Sigmoid colon (tissue), 7 donors: Measurements from ENCODE around the gene RAB8A. TPM values are rescaled to one million over a fixed set of nuclear protein-coding genes. Genes with fewer than 3 reads are reported as not detected.

ENCODE experiments used
- DNase-seq: peaks from one replicate; pipeline ENCODE4 v3.0.0-alpha.2; 2019
- H3K27ac ChIP-seq, 4 donors: fragments of 200-600 bp; sonication (generic); one replicate each; pipeline ENCODE4 v1.5.1; 2016 to 2019; ENCODE audit warnings: mild to moderate bottlenecking in 1 of 4
- H3K27me3 ChIP-seq, 3 donors: fragments of 200-600 bp; sonication (generic); one replicate each; pipeline ENCODE4 v1.5.1; 2019; ENCODE audit warnings: mild to moderate bottlenecking in 1 of 3
- H3K36me3 ChIP-seq, 4 donors: fragments of 200-600 bp; sonication (generic); one replicate each; pipeline ENCODE4 v1.5.1; 2016 to 2019
- H3K4me1 ChIP-seq, 4 donors: fragments of 200-600 bp; sonication (generic); one replicate each; pipeline ENCODE4 v1.5.1; 2017 to 2019
- H3K4me3 ChIP-seq, 4 donors: fragments of 200-600 bp; sonication (generic); one replicate each; pipeline ENCODE4 v1.5.1; 2017 to 2019; ENCODE audit warnings: mild to moderate bottlenecking in 2 of 4, moderate library complexity in 1 of 4
- H3K9me3 ChIP-seq, 4 donors: fragments of 200-600 bp in 3 of 4; sonication (generic) in 3 of 4; one replicate each; pipeline versions ENCODE4 v1.5.1 to v1.6.1; 2013 to 2019
- CTCF ChIP-seq, 4 experiments: fragments of 450-650 bp in 3 of 4; fragments of 200-600 bp in 1 of 4; IDR thresholded peaks; one replicate each; pipeline ENCODE4 v1.5.1; 2016 to 2019; ENCODE audit warnings: antibody characterized with exemption in 4 of 4, mild to moderate bottlenecking in 3 of 4, moderate library complexity in 2 of 4
- EP300 ChIP-seq, 4 donors: sonication (generic); formaldehyde crosslinking; IDR thresholded peaks; one replicate each; pipeline ENCODE4 v1.6.1; 2017; ENCODE audit warnings: antibody characterized with exemption in 4 of 4
- POLR2A ChIP-seq, 2 donors: fragments of 450-650 bp; IDR thresholded peaks; one replicate each; pipeline ENCODE4 v1.6.1; 2016; ENCODE audit warnings: antibody characterized with exemption in 2 of 2, mild to moderate bottlenecking in 2 of 2, moderate library complexity in 2 of 2
- POLR2AphosphoS5 ChIP-seq, 4 donors: sonication (generic); formaldehyde crosslinking; IDR thresholded peaks; one replicate each; pipeline ENCODE4 v1.6.1; 2017; ENCODE audit warnings: antibody characterized with exemption in 4 of 4
- WGBS, 2 donors: extraction: QIAGEN DNeasy Blood & Tissue Kit; methylation state at CpG; one replicate each; pipeline ENCODE4 v1.1.7; 2013; 5-methylcytosine and 5-hydroxymethylcytosine counted together
- intact Hi-C: fragments of 100-400 bp; cut with DNase I; formaldehyde crosslinking; loops from one replicate; pipeline ENCODE4 v1.15.1; 2023
- polyA plus RNA-seq, 3 donors: library from polyadenylated mRNA; stranded (reverse); fragments of 200-250 nt; gene quantifications; one replicate each; pipeline ENCODE4 v1.2.3, GENCODE V29; 2013
- total RNA-seq, 4 donors: library from RNA; depleted of rRNA; stranded (reverse); fragments of >200 nt; gene quantifications; one replicate each; pipeline ENCODE4 v1.1.0, GENCODE V29; 2016
- donor health status: healthy with polysubstance abuse.
- donor health status: Bipolar disorder and iron deficiency.
- donor health status: healthy.

The RAB8A gene
- total and polyA plus RNA-seq, 7 donors = 32.8 to 126 (median 43.9) TPM

DNA sequence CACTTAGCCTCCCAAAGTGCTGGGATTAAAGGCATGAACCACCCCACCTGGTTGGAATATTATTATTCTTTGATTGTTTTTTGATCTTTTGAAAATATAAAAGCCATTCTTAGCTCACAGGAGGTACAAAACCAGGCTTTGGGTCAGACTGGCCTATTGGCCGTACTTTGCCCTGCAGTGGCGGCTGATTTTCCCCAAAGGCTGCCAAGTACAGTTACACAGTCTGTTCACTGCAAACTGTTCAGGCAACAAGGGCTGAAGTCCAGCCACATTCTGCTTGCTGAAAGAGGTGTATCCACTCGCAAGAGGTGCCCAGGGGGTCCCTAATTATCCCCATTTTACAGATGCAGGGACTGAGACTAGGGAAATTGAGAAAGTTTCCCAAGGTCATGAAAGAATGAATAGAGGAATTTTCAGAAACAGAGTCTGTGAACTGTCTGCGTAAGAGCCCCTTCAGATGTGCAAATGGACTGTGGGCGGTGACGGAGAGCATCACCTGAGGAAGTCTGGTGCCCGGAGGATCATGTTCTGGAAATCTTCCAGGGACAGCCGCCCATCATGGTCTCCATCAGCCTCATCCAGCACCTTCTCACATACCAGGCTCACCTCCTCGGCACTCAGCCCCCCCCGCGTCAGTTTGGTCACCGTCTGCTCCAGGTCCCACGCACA is 52.7 kb downstream of the RAB8A start:
- no peaks in the 10 kb centered on the region for H3K36me3 ChIP-seq
- TF ChIP-seq POLR2AphosphoS5 (IDR thresholded peaks at IDR 0.05) (no peak), EP300 (IDR thresholded peaks at IDR 0.05) (no peak), POLR2A (IDR thresholded peaks at IDR 0.05) (no peak), CTCF (IDR thresholded peaks at IDR 0.05) (no peak)
- no peaks in the 10 kb centered on the region for H3K27me3 ChIP-seq
- H3K9me3 ChIP-seq = no peaks in the 10 kb centered on the region
- WGBS, 2 donors = 73 to 85% methylated on average over 13 of the region's 13 CpGs
- no peak overlapping the region for H3K4me3 ChIP-seq
- intact Hi-C loops = no loop called here
- no peak for DNase-seq
- H3K4me1 ChIP-seq = no peaks in the 10 kb centered on the region
- H3K27ac ChIP-seq = no peak overlapping the region

GRCh38 chr19:16166417-16166816 is 54.7 kb downstream of the RAB8A start:
- Histone ChIP-seq H3K4me3 (no peak overlapping the region), H3K27me3 (no peaks in the 10 kb centered on the region), H3K4me1 (no peaks in the 10 kb centered on the region), H3K27ac (no peak overlapping the region), H3K9me3 (no peaks in the 10 kb centered on the region), H3K36me3 (no peaks in the 10 kb centered on the region)
- TF ChIP-seq EP300 (IDR thresholded peaks at IDR 0.05) (no peak), POLR2AphosphoS5 (IDR thresholded peaks at IDR 0.05) (no peak), POLR2A (IDR thresholded peaks at IDR 0.05) (no peak), CTCF (IDR thresholded peaks at IDR 0.05) (no peak)
- DNase-seq = no peak
- 93 to 96% methylated on average over 1 of the region's 1 CpG for WGBS, 2 donors
- intact Hi-C loops = no loop called here

DNA sequence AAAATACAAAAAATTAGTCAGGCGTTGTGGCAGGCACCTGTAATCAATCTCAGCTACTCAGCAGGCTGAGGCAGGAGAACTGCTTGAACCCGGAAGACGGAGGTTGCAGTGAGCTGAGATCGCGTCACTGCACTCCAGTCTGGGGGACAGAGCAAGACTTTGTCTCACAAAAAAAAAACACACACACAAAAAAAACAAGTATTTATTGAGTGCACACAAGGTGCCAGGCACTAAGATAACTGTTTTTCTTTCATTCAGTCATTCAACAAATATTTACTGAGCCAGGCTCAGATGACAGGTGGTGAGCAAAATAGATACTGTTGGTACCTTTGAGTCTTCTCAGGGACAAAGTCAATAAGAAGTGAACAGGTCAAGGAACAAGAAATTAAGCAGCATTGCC is 55.4 kb downstream of the RAB8A start:
- no peak overlapping the region for H3K27ac ChIP-seq
- intact Hi-C loops = no loop called here
- WGBS, 2 donors = 79 to 90% methylated on average over 5 of the region's 5 CpGs
- no peaks in the 10 kb centered on the region for H3K36me3 ChIP-seq
- no peaks in the 10 kb centered on the region for H3K27me3 ChIP-seq
- no peak for DNase-seq
- H3K9me3 ChIP-seq = no peaks in the 10 kb centered on the region
- TF ChIP-seq CTCF (IDR thresholded peaks at IDR 0.05) = no peak
- TF ChIP-seq POLR2AphosphoS5 (IDR thresholded peaks at IDR 0.05) = no peak
- TF ChIP-seq EP300 (IDR thresholded peaks at IDR 0.05) = no peak
- no peak for TF ChIP-seq POLR2A (IDR thresholded peaks at IDR 0.05)
- H3K4me1 ChIP-seq = no peaks in the 10 kb centered on the region
- H3K4me3 ChIP-seq = no peak overlapping the region

DNA sequence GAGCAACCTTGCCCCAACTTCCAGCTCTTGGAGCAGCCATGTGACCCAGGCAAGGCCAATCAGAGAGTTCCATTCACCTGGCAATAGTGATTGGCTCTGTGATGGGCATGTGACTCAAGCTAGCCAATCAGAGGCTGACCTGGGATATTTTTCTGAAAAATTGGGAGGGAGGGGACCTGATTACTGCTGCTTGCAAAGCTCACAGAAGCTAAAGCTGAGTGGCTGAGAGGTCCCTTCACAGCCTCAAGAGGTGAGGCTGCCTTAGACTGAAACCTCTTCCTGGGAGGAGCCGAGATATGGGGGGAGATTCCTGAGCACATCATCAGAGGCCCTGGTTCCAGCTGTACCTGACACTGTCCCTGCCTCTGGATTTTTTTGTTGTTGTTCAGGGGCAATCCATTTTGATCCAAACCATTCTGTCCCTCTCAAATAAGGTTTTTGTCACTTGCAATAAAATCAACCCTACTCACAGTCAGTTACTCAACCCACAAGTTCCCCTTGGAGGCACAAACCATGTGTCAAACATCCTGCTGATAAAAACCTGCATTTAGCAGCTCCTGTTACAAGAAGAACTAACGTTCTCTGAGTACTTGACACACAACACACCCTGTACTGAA is 56.9 kb downstream of the RAB8A start:
- H3K4me1 ChIP-seq = no peaks in the 10 kb centered on the region
- 52 to 63% methylated on average over 2 of the region's 2 CpGs for WGBS, 2 donors
- no peak for DNase-seq
- no peaks in the 10 kb centered on the region for H3K27me3 ChIP-seq
- TF ChIP-seq CTCF (IDR thresholded peaks at IDR 0.05) (no peak), POLR2A (IDR thresholded peaks at IDR 0.05) (no peak), EP300 (IDR thresholded peaks at IDR 0.05) (no peak), POLR2AphosphoS5 (IDR thresholded peaks at IDR 0.05) (no peak)
- intact Hi-C loops = no loop called here
- no peak overlapping the region for H3K4me3 ChIP-seq
- no peaks in the 10 kb centered on the region for H3K36me3 ChIP-seq
- H3K9me3 ChIP-seq = no peaks in the 10 kb centered on the region
- no peak overlapping the region for H3K27ac ChIP-seq
